HAP-1 (cell line): ENCODE results near the gene LSM8.
"Not testable (repeated sequence)": the region's sequence is repeated elsewhere in the genome, so short reads cannot be mapped to it uniquely, and the experiment has no call there.

ENCODE experiments used
- DNase-seq, 2 experiments: peaks; one replicate each; pipeline ENCODE4 v3.0.0-alpha.2; 2016 to 2020; ENCODE audit warnings: low spot score in 2 of 2
- H3K27me3 ChIP-seq: fragments of 250-450 bp; sonication (Bioruptor Pico); 2 replicates; pipeline ENCODE4 v1.5.1; 2020; ENCODE audit warnings: low read depth, mild to moderate bottlenecking, moderate library complexity
- H3K36me3 ChIP-seq: fragments of 250-450 bp; sonication (Bioruptor Pico); replicated peaks from 2 replicates; pipeline ENCODE4 v1.5.1; 2020; ENCODE audit warnings: mild to moderate bottlenecking
- H3K4me1 ChIP-seq: fragments of 250-450 bp; sonication (Bioruptor Pico); 2 replicates; pipeline ENCODE4 v1.5.1; 2020; ENCODE audit warnings: mild to moderate bottlenecking
- H3K4me3 ChIP-seq: fragments of 250-450 bp; sonication (Bioruptor Pico); 2 replicates; pipeline ENCODE4 v1.5.1; 2020; ENCODE audit warnings: mild to moderate bottlenecking, moderate library complexity
- H3K9me3 ChIP-seq: fragments of 250-450 bp; sonication (Bioruptor Pico); 2 replicates; pipeline ENCODE4 v1.5.1; 2020; ENCODE audit warnings: mild to moderate bottlenecking, moderate library complexity
- in situ Hi-C: fragments of 300-500 bp; cut with MboI; formaldehyde crosslinking; loops from 3 replicates; pipeline ENCODE4 v1.14.3; 2020; ENCODE audit warnings: low sequenced_read_pairs, inconsistent platforms, mixed read lengths

The LSM8 gene

DNA sequence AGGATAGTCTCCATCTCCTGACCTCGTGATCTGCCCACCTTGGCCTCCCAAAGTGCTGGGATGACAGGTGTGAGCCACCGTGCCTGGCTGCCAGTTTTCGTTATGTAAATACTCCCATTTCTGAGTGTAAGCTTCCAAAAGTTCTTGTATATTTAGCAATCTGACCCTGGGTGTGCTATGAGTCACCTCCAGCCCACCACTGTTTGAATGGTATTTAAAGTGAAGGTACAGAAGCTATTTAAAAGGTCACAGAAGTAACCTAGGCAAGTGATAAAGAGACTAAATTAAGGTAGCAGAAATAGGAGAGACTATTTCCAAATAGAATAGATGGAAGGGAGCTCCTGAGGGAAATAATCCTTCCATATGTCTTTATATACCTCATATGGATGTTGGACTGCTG, 36.6 kb downstream of the LSM8 start:
- no peak for DNase-seq
- H3K27me3 ChIP-seq = no peaks in the 10 kb centered on the region
- no peaks in the 10 kb centered on the region for H3K9me3 ChIP-seq
- in situ Hi-C loops = no loop called here
- no peak overlapping the region for H3K4me3 ChIP-seq
- no peaks in the 10 kb centered on the region for H3K4me1 ChIP-seq
- no peaks in the 10 kb centered on the region for H3K36me3 ChIP-seq

DNA sequence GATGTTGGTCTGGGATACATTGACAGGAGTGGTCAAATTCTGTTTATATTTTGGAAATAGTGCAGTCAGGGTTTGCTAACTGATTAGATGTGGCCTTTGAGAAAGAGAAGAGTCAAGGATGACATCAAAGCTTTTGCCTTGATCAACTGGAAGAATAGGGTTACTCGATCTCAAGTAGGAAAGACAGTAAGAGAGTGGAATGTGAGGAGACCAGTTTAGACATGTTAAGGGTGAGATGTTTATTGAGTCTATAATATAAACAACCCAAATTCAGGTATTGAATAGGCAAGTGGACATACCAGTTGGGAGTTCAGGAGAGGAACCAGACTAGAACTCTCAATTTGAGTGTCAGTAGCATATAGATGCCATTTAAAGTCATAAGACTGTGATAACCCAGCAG, 38.6 kb downstream of the LSM8 start:
- no peaks in the 10 kb centered on the region for H3K4me1 ChIP-seq
- peaks cover 3% of the 10 kb centered on the region; the same call in 1 of the 2 replicates for H3K27me3 ChIP-seq
- in situ Hi-C loops = no loop called here
- H3K9me3 ChIP-seq = no peaks in the 10 kb centered on the region
- H3K4me3 ChIP-seq = no peak overlapping the region
- no peak for DNase-seq
- H3K36me3 ChIP-seq = no peaks in the 10 kb centered on the region

DNA sequence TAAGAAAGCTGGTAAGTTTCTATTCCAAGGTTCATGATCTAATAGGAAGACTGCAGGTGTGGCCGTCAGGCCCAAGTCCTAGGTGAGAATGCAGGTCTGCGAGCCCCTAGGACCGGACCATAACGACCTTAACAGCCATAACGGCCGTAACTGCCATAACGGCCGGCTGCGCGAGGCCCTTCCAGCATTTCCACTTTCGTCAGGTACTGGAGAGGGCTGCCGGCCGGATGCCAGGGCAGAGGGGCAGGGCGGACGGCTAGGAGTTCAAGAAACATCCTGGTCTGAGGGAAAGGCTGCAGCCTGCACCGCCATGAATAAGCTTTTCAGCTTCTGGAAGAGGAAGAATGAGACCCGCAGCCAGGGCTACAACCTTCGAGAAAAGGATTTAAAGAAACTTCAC, 40.6 kb downstream of the LSM8 start, which contains the start of gene ANKRD7:
Gene ANKRD7 (plus strand): TSS at position 184 of the 400 bp plus-strand sequence. CDS start 127 bp downstream, at position 311.
- H3K36me3 ChIP-seq = no peaks in the 10 kb centered on the region
- H3K4me3 ChIP-seq = no peak within 1 kb of the TSS
- in situ Hi-C loops = no loop called here
- peaks cover 9% of the 10 kb centered on the region; the same call in 1 of the 2 replicates for H3K27me3 ChIP-seq
- no peak for DNase-seq
- H3K4me1 ChIP-seq = no peaks in the 10 kb centered on the region
- H3K9me3 ChIP-seq = no peaks in the 10 kb centered on the region

DNA sequence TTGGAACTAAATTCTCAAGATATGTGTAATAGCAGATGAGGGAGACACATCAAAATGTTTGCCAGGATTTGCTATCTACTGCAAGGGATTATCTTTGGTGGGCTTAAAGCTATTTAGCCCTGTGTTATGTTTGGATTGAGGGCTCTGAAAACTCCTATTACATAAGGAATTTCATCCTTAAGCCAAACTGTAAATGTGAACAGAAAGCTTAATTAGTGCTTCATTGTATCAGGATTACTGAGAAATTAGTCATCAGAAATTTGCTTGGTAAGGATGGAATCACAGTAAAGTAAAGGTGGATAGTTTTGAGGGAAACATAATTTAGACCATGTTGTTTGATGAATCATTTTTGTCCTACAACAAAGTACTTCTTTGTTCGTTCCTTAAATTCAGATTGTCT, 48.9 kb downstream of the LSM8 start:
- in situ Hi-C loops = no loop called here
- Histone ChIP-seq H3K4me3 (no peak overlapping the region), H3K36me3 (no peaks in the 10 kb centered on the region), H3K9me3 (no peaks in the 10 kb centered on the region), H3K4me1 (peaks cover 3% of the 10 kb centered on the region; the same call in 1 of the 2 replicates), H3K27me3 (0 out of 2 replicates have a peak, but pooled peaks cover 6% of the 10 kb centered on the region)
- DNase-seq = no peak

GRCh38 chr7:118233799-118234198, 49.8 kb downstream of the LSM8 start:
- peaks cover 3% of the 10 kb centered on the region; the same call in 1 of the 2 replicates for H3K4me1 ChIP-seq
- H3K27me3 ChIP-seq = no peaks in the 10 kb centered on the region
- DNase-seq = no peak
- no peaks in the 10 kb centered on the region for H3K9me3 ChIP-seq
- no peak overlapping the region for H3K4me3 ChIP-seq
- in situ Hi-C loops = no loop called here
- no peaks in the 10 kb centered on the region for H3K36me3 ChIP-seq

DNA sequence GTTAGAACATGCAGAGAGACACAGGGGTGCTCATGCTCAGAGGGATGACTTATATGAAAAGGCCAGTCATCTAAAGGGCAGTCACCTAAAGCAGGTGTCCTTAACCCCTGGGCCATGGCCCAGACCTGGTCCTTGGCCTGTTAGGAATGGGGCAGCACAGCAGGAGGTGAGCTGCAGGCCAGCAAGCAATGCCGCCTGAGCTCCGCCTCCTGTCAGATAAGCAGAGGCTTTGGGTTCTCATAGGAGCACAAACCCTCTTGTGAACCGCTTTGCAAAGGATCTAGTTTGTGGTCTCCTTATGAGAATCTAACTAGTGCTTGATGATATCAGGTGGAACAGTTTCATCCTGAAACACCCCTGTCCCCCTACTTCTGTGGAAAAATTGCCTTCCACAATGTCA, 55.0 kb downstream of the LSM8 start:
- no peak for DNase-seq
- in situ Hi-C loops = no loop called here
- H3K27me3 ChIP-seq = no peaks in the 10 kb centered on the region
- H3K9me3 ChIP-seq = no peaks in the 10 kb centered on the region
- H3K4me1 ChIP-seq = no peaks in the 10 kb centered on the region
- no peak overlapping the region for H3K4me3 ChIP-seq
- no peaks in the 10 kb centered on the region for H3K36me3 ChIP-seq

- in situ Hi-C loops, H3K27me3 ChIP-seq, H3K4me1 ChIP-seq, H3K36me3 ChIP-seq, H3K4me3 ChIP-seq, H3K9me3 ChIP-seq, DNase-seq: not testable (repeated sequence)
These were observed 56.4 kb downstream of the LSM8 start for GRCh38 chr7:118240320-118240719.
